ENCODE measurements around the gene UTS2B. TPM values are rescaled to one million over a fixed set of nuclear protein-coding genes. Genes with fewer than 3 reads are reported as not detected.

Gene UTS2B, protein sequence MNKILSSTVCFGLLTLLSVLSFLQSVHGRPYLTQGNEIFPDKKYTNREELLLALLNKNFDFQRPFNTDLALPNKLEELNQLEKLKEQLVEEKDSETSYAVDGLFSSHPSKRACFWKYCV
- total RNA-seq (2021) (1.1 TPM in 2 replicates), Bru-seq, nascent RNA (percentile 24 among the genes with signal in this experiment), BruChase-seq, experiment 1, labeled RNA remaining after a 2-hour chase (percentile 23 among the genes with signal in this experiment), BruChase-seq, experiment 2, labeled RNA remaining after a 6-hour chase (percentile 10 among the genes with signal in this experiment)
- long read RNA-seq: 0 reads

DNA sequence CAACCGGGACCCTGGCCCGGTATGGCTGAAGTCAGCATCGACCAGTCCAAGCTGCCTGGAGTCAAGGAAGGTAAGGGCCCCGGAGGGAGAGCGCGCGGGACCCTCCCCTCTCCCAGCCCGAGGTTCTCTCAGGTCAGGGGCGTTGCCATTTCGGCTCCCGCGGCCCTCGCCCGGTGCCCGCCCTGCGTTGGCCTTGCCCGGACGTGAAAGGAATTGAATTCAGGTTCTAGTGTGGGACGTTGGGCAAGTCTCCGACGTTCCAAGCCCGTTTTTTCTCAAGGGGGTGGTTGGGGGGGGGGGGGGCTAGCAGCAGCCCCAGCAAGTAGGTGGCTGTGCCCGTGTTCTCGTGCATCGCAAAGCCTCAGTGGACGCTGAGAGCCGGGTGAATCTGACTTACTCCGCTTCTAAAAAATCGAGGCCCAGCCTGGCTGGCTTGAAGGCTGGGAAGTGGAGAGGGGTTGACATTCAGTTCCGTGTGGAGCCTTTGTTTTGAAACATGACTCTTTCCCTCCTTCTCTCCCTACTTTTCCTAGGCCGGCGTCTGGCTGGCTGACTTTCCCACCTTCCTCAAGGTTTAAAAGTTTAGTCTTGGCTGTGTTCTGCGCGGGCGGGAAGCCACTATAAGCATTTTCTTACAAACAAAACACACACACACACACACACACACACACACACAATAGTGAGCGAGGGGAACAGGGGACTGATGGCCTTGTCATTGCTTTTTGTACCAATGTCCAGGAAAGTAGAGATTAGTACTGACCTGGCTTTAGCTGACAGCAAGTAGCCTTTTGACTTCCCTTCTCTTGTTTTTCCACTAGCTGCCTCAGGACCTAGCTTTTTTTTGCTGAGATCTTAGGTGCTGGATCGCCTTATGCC, at the start of gene UTS2B:
UTS2B (minus strand) TSS at position 873 of the 876 bp plus-strand sequence. CDS start 48,337 bp downstream, outside the sequence.
- peak within 1 kb of the TSS; percentile 85 for H3K4me3 ChIP-seq
- no peaks in the 10 kb centered on the region for H3K27me3 ChIP-seq (ENCODE audit: insufficient read depth, low read depth)
- peak within 1 kb of the TSS; percentile 96 for H3K4me2 ChIP-seq
- H3K27ac ChIP-seq: peak within 1 kb of the TSS; percentile 78
- H3K36me3 ChIP-seq (ENCODE audit: low read depth): peaks cover 9% of the 10 kb centered on the region
- H3K4me1 ChIP-seq (replicated peaks; ENCODE audit: insufficient read depth): peaks cover 34% of the 10 kb centered on the region
- CTCF ChIA-PET: no interaction called here
- H3F3A ChIP-seq (ENCODE audit: insufficient read depth, low read depth): peaks cover 28% of the 10 kb centered on the region
- peak; percentile 62 to 63 for DNase-seq
- H2AFZ ChIP-seq: peak within 1 kb of the TSS; percentile 92
- intact Hi-C loops (cut with micrococcal nuclease; ENCODE audit: unreplicated experiment): loop anchor here (1.0 to 2.0 kb wide), 4 partner anchors 30 to 92 kb away; no protein-coding TSS in a partner anchor
- H3K9me2 ChIP-seq (ENCODE audit: insufficient read depth): no peaks in the 10 kb centered on the region
- H3K79me2 ChIP-seq (ENCODE audit: low read depth): peaks cover 55% of the 10 kb centered on the region
- BruUV-seq (replicated peaks): no TSS peak
- TF ChIP-seq, protein P1, sequence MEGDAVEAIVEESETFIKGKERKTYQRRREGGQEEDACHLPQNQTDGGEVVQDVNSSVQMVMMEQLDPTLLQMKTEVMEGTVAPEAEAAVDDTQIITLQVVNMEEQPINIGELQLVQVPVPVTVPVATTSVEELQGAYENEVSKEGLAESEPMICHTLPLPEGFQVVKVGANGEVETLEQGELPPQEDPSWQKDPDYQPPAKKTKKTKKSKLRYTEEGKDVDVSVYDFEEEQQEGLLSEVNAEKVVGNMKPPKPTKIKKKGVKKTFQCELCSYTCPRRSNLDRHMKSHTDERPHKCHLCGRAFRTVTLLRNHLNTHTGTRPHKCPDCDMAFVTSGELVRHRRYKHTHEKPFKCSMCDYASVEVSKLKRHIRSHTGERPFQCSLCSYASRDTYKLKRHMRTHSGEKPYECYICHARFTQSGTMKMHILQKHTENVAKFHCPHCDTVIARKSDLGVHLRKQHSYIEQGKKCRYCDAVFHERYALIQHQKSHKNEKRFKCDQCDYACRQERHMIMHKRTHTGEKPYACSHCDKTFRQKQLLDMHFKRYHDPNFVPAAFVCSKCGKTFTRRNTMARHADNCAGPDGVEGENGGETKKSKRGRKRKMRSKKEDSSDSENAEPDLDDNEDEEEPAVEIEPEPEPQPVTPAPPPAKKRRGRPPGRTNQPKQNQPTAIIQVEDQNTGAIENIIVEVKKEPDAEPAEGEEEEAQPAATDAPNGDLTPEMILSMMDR (conservative IDR thresholded peaks at IDR 0.05): no peak
- TF ChIP-seq EZH2 (IDR thresholded peaks at IDR 0.05; ENCODE audit: low read depth): no peak
- H3K9me3 ChIP-seq (ENCODE audit: insufficient read depth, low read depth): no peaks in the 10 kb centered on the region
- no peaks in the 10 kb centered on the region for H4K20me1 ChIP-seq (ENCODE audit: insufficient read depth)
- POLR2A ChIA-PET (ENCODE audit: unreplicated experiment): interaction anchor here (0.6 kb wide), 1 partner anchor 92 kb away, joined by 8 read pairs; no protein-coding TSS in a partner anchor

DNA sequence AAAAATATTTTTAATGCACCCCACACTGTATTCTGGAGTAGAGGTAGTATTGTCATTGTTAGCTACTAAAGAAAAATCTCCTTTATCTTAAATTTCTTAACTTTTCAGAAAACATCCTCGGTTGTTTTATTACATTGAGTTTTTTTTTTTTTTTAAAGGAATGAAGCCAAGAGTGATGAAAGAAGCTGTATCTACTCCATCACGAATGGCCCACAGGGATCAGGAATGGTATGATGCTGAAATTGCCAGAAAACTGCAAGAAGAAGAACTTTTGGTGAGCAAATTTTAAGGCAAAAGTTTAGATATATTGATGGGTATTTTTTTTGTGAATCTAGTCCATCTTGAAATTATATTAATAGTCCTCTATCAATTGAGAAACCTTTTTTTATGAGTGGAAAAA, 49.7 kb upstream of the UTS2B start:
- no peaks in the 10 kb centered on the region for H3K4me1 ChIP-seq (replicated peaks; ENCODE audit: insufficient read depth)
- H3K36me3 ChIP-seq (ENCODE audit: low read depth): peaks cover 34% of the 10 kb centered on the region; the same call in 1 of the 2 replicates
- no peak overlapping the region for H3K4me3 ChIP-seq
- intact Hi-C loops (cut with micrococcal nuclease; ENCODE audit: unreplicated experiment): loop anchor here (10.0 kb wide), 1 partner anchor 675 kb away; no protein-coding TSS in a partner anchor
- ChIA-PET POLR2A (ENCODE audit: unreplicated experiment) (no interaction called here), CTCF (interaction anchor here (0.6 kb wide), 1 partner anchor 17 kb away, joined by 5 read pairs; no protein-coding TSS in a partner anchor)
- no peak overlapping the region for H3K4me2 ChIP-seq
- no TSS peak for BruUV-seq (replicated peaks)
- no peak overlapping the region for H3K27ac ChIP-seq
- no peak for DNase-seq
- no peak for TF ChIP-seq EZH2 (IDR thresholded peaks at IDR 0.05; ENCODE audit: low read depth)
- TF ChIP-seq, protein P1 (conservative IDR thresholded peaks at IDR 0.05): no peak
- no peaks in the 10 kb centered on the region for H4K20me1 ChIP-seq (ENCODE audit: insufficient read depth)
- no peaks in the 10 kb centered on the region for H3F3A ChIP-seq (ENCODE audit: insufficient read depth, low read depth)
- no peaks in the 10 kb centered on the region for H3K9me2 ChIP-seq (ENCODE audit: insufficient read depth)
- no peaks in the 10 kb centered on the region for H3K27me3 ChIP-seq (ENCODE audit: insufficient read depth, low read depth)
- H3K79me2 ChIP-seq (ENCODE audit: low read depth): no peaks in the 10 kb centered on the region
- no peaks in the 10 kb centered on the region for H3K9me3 ChIP-seq (ENCODE audit: insufficient read depth, low read depth)
- no peak overlapping the region for H2AFZ ChIP-seq

DNA sequence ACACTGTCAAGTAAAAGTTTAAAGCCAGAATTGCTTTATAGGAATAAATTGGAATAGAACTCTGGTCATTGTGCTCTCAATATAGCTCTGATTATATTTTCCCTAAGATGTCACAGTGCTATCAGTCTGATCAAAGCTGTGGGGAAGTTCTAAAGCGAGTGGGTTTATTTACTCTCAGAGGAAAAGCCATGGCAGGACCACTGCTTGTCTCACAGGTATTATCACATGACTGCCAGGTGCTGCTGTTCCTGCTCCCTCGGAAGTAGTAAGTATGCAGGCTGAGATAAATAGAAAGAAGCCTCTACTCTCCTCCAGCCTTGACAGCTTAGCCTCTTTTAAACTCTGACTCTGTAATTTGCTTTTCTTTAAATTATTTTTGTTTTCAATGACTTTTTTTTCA, 49.1 kb upstream of the UTS2B start:
- H2AFZ ChIP-seq: no peak overlapping the region
- ChIA-PET POLR2A (ENCODE audit: unreplicated experiment) (no interaction called here), CTCF (no interaction called here)
- no peak overlapping the region for H3K27ac ChIP-seq
- no peaks in the 10 kb centered on the region for H4K20me1 ChIP-seq (ENCODE audit: insufficient read depth)
- no peaks in the 10 kb centered on the region for H3K9me3 ChIP-seq (ENCODE audit: insufficient read depth, low read depth)
- H3K4me3 ChIP-seq: no peak overlapping the region
- H3K9me2 ChIP-seq (ENCODE audit: insufficient read depth): no peaks in the 10 kb centered on the region
- peaks cover 34% of the 10 kb centered on the region; the same call in 1 of the 2 replicates for H3K36me3 ChIP-seq (ENCODE audit: low read depth)
- no peaks in the 10 kb centered on the region for H3K27me3 ChIP-seq (ENCODE audit: insufficient read depth, low read depth)
- TF ChIP-seq, protein P1 (conservative IDR thresholded peaks at IDR 0.05): no peak
- TF ChIP-seq EZH2 (IDR thresholded peaks at IDR 0.05; ENCODE audit: low read depth): no peak
- DNase-seq: no peak
- H3K4me2 ChIP-seq: no peak overlapping the region
- H3K79me2 ChIP-seq (ENCODE audit: low read depth): no peaks in the 10 kb centered on the region
- no peaks in the 10 kb centered on the region for H3K4me1 ChIP-seq (replicated peaks; ENCODE audit: insufficient read depth)
- intact Hi-C loops (cut with micrococcal nuclease; ENCODE audit: unreplicated experiment): loop anchor here (5.0 kb wide), 2 partner anchors 142 to 242 kb away; no protein-coding TSS in a partner anchor
- BruUV-seq (replicated peaks): no TSS peak
- H3F3A ChIP-seq (ENCODE audit: insufficient read depth, low read depth): no peaks in the 10 kb centered on the region

Measured in PC-9 (cell line).